ENCODE data around the gene SNX6. TPM values are rescaled to one million over a fixed set of nuclear protein-coding genes. Genes with fewer than 3 reads are reported as not detected.
"Not testable (repeated sequence)": the region's sequence is repeated elsewhere in the genome, so short reads cannot be mapped to it uniquely, and the experiment has no call there.

SNX6 gene
- total RNA-seq (10 to 100 TPM; 67.3 to 87.2 TPM), total RNA-seq (116 to 134 reads per million in 2 donors)

DNA sequence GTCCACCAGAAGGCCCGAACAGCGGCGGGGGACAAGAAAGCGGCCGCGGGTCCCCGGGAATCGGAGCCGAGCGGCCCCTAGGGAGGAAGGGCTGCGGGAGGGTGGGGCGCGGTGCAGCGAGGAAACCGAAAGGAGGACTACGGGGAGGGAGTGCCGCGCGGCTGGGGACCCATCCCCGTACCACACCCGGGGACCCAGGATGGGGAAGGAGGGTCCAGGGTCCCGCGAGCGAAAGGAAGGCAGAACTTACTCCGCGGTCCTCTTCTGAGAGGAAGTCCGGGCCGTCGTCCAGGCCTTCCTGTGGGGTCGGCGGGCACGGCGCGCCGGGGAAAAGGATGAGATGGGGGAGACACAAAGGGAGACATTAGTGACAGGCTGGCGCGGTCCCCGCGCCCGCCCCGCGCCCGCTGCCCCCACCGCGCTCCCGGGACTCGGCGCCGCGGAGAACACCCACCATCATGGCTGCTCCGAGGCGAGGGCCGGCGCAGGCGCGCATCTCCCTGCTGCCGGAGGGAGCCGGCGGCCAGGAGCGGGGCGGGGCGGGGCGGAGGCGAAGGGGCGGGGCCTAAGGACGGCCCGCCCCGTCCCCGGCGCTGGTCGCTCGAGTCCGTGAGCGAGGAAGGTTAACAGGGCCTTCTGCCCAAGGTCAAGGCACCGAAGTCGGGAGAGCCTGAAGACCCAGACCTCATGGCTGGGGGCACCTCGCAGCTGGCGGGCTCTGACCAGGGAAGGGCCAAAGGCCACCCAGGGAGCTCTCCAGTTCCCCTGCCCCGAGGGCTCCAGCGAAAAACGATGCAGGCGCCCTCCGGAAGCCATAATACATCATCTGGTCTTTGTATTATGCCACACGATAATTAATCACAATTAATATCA, at the start of gene SNX6:
TSS of gene SNX6 (minus strand) at position 492 of the 873 bp plus-strand sequence. CDS start at position 460, 32 bp downstream.
- no peaks in the 10 kb centered on the region for H3K27me3 Mint-ChIP-seq
- peak; percentile 98 for ATAC-seq
- H3K4me1 Mint-ChIP-seq = peaks cover 12% of the 10 kb centered on the region

DNA sequence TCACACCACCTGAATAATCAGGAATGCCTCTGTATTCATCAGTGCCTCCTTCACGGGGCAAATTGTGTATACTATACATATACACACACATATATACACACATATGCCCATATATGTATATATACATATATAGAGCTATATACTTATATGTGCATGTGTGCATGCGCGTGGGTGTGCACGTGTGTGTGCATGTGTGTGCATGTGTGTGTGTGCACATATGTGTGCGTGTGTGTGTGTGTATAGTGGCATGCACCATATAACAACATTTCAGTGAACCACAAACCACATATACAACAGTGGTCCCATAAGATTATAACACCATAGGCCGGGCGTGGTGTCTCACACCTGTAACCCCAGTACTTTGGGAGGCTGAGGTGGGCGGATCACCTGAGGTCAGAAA, 48.8 kb upstream of the SNX6 start:
- Mint-ChIP-seq H3K4me1 (no peaks in the 10 kb centered on the region), H3K36me3 (ENCODE audit: low read depth) (no peaks in the 10 kb centered on the region), H3K4me3 (no peak overlapping the region), H3K27me3 (no peaks in the 10 kb centered on the region), H3K27ac (no peak overlapping the region)
- ATAC-seq = no peak
- no peak for DNase-seq
- no peaks in the 10 kb centered on the region for H3K9me3 ChIP-seq (ENCODE audit: control insufficient read depth, low read length, poor library complexity, severe bottlenecking)

More for the DNA sequence above, at the start of gene SNX6:
- Mint-ChIP-seq H3K4me3 (peak within 1 kb of the TSS; percentile 97), H3K36me3 (ENCODE audit: low read depth) (peaks cover 2% of the 10 kb centered on the region), H3K27ac (peak within 1 kb of the TSS; percentile 93)
- peak; percentile 80 to 87 (median 84) for DNase-seq
- H3K9me3 ChIP-seq (ENCODE audit: control insufficient read depth, low read length, poor library complexity, severe bottlenecking) = no peaks in the 10 kb centered on the region

DNA sequence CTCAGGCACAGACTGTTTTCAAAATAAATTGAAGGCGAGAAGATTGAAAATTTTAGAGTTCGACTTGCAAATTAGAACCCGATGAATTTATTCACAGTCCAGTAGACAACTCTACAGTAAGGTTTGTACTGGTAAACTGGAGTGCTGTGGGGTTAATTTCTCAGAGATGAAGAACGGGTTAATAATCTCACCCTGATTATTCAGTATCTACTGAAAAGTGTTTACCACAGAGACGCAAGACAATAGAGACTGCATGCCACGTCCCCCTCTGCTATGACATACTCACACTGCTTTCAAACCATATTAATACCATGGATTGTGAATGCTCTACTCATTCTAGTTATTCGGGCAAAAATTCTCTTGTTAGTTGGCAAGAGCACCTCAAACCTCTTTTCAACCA, 48.4 kb upstream of the SNX6 start:
- H3K9me3 ChIP-seq (ENCODE audit: control insufficient read depth, low read length, poor library complexity, severe bottlenecking) = no peaks in the 10 kb centered on the region
- no peak overlapping the region for H3K27ac Mint-ChIP-seq
- H3K27me3 Mint-ChIP-seq = no peaks in the 10 kb centered on the region
- H3K4me1 Mint-ChIP-seq = no peaks in the 10 kb centered on the region
- no peak for ATAC-seq
- DNase-seq = no peak
- no peak overlapping the region for H3K4me3 Mint-ChIP-seq
- no peaks in the 10 kb centered on the region for H3K36me3 Mint-ChIP-seq (ENCODE audit: low read depth)

DNA sequence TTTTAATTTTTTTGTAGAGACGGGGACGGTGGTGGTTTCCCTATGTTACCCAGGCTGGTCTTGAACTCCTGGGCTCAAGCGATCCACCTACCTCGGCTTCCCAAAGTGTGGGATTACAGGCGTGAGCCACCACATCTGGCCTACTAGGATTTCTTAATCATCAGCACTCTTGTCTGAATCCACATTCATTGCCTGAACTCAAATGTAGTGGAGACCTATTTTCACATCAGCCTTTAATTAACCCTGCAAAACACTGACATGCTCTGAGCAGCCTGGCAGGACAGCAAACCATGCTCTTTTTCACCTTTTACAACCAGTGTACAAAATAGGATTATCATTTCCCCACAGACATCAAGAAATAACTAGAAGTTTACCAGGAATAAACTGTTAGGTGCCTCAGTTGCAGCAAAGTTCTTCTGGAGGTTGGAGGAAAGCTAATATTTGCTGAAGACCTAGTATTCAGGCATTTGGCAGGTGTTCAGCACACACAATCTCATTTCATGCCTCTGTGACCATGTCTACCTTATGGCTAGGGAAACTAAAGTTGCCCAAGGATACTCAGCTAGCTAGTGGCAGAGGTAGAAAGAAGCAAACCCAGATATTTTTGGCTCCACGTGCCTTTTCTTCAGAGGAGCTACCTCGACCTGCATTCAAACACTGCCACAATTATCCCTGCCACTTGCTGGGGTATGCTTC, 46.7 kb upstream of the SNX6 start:
- DNase-seq (no peak), ATAC-seq (no peak)
- no peaks in the 10 kb centered on the region for H3K9me3 ChIP-seq (ENCODE audit: control insufficient read depth, low read length, poor library complexity, severe bottlenecking)
- Mint-ChIP-seq H3K27me3 (no peaks in the 10 kb centered on the region), H3K27ac (no peak overlapping the region), H3K36me3 (ENCODE audit: low read depth) (no peaks in the 10 kb centered on the region), H3K4me3 (no peak overlapping the region), H3K4me1 (peaks cover 2% of the 10 kb centered on the region)

DNA sequence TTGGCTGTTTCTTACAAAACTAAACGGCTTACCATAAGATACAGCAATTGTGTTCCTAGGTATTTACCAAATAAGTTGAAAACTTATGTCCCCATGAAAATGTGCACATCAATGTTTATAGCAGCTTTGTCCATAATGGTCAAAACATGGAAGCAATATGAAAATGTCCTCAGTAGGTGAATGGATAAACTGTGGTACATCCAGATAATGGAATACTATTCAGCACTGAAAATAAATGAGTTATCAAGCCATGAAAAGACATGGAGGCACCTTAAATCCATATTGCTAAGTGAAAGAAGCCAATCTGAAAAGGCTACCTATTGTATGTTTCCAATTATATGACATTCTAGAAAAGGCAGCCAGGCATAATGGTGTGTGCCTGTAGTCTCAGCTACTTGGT, 43.8 kb upstream of the SNX6 start:
- H3K36me3 Mint-ChIP-seq (ENCODE audit: low read depth) = no peaks in the 10 kb centered on the region
- no peak overlapping the region for H3K4me3 Mint-ChIP-seq
- H3K4me1 Mint-ChIP-seq = peaks cover 2% of the 10 kb centered on the region
- H3K27me3 Mint-ChIP-seq = no peaks in the 10 kb centered on the region
- DNase-seq = no peak
- H3K27ac Mint-ChIP-seq = no peak overlapping the region
- no peaks in the 10 kb centered on the region for H3K9me3 ChIP-seq (ENCODE audit: control insufficient read depth, low read length, poor library complexity, severe bottlenecking)
- no peak for ATAC-seq

DNA sequence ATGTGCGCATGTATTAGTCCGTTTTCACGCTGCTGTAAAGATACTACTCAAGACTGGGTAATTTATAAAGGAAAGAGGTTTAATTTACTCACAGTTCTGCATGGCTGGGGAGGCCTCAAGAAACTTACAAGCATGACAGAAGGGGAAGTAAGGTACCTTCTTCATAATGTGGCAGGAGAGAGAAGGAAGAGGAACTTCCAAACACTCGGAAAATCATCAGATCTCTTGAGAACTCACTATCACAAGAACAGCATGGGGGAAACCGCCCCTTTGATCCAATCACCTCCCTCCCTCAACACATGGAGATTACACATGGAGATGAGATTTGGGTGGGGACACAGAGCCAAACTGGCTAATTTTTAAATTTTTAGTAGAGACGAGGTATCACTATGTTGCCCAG, 41.8 kb upstream of the SNX6 start:
- no peak overlapping the region for H3K4me3 Mint-ChIP-seq
- no peaks in the 10 kb centered on the region for H3K36me3 Mint-ChIP-seq (ENCODE audit: low read depth)
- ATAC-seq = no peak

DNA sequence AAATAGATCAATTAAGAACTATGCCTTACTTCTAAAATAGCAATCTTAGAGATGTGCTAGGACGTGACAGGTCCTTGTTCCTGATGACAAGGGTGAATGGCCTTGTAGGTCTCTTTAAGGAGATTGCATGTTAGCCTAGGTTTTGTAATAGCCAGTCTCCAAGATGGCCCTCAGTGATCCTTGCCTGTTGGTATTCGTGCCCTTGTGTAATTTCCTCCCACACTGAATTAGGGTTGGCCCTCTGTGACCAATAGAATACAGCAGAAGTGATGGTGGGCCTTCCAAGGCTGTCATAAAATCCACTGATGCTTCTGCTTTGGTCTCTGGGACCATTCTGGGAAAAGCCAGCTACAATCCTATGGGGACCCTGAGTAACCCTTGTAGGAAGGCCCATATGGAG, 38.2 kb upstream of the SNX6 start:
- ATAC-seq (no peak), DNase-seq (no peak)
- Mint-ChIP-seq H3K4me1 (peaks cover 12% of the 10 kb centered on the region), H3K27ac (no peak overlapping the region), H3K36me3 (ENCODE audit: low read depth) (no peaks in the 10 kb centered on the region), H3K27me3 (no peaks in the 10 kb centered on the region), H3K4me3 (no peak overlapping the region)
- H3K9me3 ChIP-seq (ENCODE audit: control insufficient read depth, low read length, poor library complexity, severe bottlenecking) = no peaks in the 10 kb centered on the region

More for the DNA sequence above, 41.8 kb upstream of the SNX6 start:
- Mint-ChIP-seq H3K27ac (no peak overlapping the region), H3K27me3 (no peaks in the 10 kb centered on the region), H3K4me1 (peaks cover 2% of the 10 kb centered on the region)
- H3K9me3 ChIP-seq (ENCODE audit: control insufficient read depth, low read length, poor library complexity, severe bottlenecking) = no peaks in the 10 kb centered on the region
- DNase-seq = no peak

DNA sequence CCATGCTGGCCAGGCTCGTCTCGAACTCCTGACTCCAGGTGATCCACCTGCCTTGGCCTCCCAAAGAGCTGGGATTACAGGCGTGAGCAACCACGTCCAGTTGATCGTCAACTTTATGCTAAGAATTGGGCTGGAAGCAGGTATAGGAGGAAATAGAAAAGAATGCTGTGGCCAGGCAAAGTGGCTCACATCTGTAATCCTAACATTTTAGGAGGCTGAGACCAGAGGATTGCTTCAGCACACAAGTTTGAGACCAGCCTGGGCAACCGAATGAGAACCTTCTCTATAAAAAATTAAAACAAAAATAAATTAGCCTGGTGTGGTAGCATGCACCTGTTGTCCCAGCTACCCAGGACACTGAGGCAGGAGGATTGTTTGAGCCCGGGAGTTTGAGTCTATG, 37.1 kb upstream of the SNX6 start:
- DNase-seq (no peak), ATAC-seq (no peak)
- H3K27me3 Mint-ChIP-seq = no peaks in the 10 kb centered on the region
- H3K27ac Mint-ChIP-seq = peak overlapping the region; percentile 92
- no peak overlapping the region for H3K4me3 Mint-ChIP-seq
- no peaks in the 10 kb centered on the region for H3K9me3 ChIP-seq (ENCODE audit: control insufficient read depth, low read length, poor library complexity, severe bottlenecking)
- H3K4me1 Mint-ChIP-seq = peaks cover 11% of the 10 kb centered on the region
- H3K36me3 Mint-ChIP-seq (ENCODE audit: low read depth) = no peaks in the 10 kb centered on the region

DNA sequence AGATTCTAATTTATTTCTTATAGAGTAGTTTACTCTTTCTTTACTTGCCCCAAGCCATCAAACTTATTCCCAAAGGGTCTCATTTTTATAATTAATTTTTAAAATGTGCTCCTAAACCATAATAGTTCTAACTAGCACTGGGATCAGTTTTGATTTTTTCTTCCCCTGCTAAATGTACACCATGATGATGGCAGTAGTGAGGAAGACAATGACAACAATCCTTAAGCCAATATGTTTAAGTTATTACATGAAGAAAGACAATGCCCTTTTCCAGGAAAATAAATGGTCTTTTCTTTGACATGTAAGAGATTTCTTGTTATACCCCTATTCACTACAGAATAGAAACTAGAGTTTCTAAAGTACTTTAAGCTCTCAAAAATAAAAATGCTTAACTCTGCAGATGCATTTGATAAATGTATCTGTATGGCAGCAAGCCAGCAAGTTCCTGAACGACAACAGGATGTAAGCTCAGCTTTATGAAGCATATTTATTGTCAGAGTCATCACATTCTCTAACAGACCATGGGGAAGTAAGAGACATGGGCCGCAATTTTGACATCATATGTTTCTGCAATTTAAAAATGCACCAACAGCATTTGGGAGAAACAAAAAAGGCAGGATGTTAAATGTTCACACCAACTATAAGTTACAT, 36.0 kb upstream of the SNX6 start:
- DNase-seq (peak in 1 of 3 donors; percentile 5), ATAC-seq (peak; percentile 79)
- no peaks in the 10 kb centered on the region for H3K36me3 Mint-ChIP-seq (ENCODE audit: low read depth)
- H3K27ac Mint-ChIP-seq = peak overlapping the region; percentile 92
- H3K4me3 Mint-ChIP-seq = peak overlapping the region; percentile 63
- H3K27me3 Mint-ChIP-seq = no peaks in the 10 kb centered on the region
- peaks cover 11% of the 10 kb centered on the region for H3K4me1 Mint-ChIP-seq
- no peaks in the 10 kb centered on the region for H3K9me3 ChIP-seq (ENCODE audit: control insufficient read depth, low read length, poor library complexity, severe bottlenecking)

DNA sequence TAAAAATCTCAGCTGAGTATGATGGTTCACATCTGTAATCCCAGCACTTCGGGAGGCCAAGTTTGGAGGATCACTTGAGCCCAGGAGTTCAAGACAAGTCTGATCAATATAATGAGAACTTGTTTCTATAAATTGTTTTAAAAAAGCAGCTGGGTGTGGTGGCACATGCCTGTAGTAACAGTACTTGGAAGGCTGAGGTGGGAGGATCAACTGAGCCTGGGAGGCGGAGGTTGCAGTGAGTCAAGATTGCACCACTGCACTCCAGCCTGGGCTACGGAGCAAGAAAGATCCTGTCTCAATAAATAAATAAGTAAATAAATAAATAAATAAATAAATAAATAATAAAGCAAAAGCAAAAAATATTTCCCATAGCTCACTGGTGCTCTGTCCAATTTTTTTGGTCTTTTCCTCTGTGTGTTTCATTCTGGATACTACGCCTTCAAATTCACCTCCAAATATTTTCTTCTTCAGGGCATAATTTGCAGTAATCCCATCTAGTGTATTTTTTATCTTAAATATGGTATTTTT, 32.7 kb upstream of the SNX6 start:
- no peak overlapping the region for H3K4me3 Mint-ChIP-seq
- DNase-seq = no peak
- no peaks in the 10 kb centered on the region for H3K9me3 ChIP-seq (ENCODE audit: control insufficient read depth, low read length, poor library complexity, severe bottlenecking)
- peaks cover 11% of the 10 kb centered on the region for H3K4me1 Mint-ChIP-seq
- H3K36me3 Mint-ChIP-seq (ENCODE audit: low read depth) = no peaks in the 10 kb centered on the region
- no peak overlapping the region for H3K27ac Mint-ChIP-seq
- H3K27me3 Mint-ChIP-seq = no peaks in the 10 kb centered on the region
- no peak for ATAC-seq

DNA sequence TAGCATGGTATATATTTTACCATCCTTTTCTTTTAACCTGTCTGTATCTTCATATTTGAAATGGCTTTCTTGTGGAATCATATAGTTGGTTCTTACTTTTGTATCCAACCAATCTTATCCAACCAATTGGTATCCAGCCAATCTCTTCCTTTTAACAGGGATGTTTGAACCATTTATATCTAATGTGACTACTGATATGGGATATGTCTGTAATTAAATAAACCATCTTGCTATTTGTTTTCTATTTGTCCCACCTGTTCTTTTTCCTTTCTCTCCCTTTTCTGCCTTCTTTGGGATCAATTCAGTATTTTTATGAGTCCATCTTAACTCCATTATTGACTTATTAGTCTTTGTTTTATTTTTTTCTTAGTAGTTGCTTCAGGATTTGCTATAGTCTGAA, 30.8 kb upstream of the SNX6 start:
- Mint-ChIP-seq H3K27ac (no peak overlapping the region), H3K4me1 (peaks cover 4% of the 10 kb centered on the region), H3K27me3 (no peaks in the 10 kb centered on the region), H3K36me3 (ENCODE audit: low read depth) (no peaks in the 10 kb centered on the region), H3K4me3 (no peak overlapping the region)
- ATAC-seq = no peak
- DNase-seq = no peak
- H3K9me3 ChIP-seq (ENCODE audit: control insufficient read depth, low read length, poor library complexity, severe bottlenecking) = no peaks in the 10 kb centered on the region

DNA sequence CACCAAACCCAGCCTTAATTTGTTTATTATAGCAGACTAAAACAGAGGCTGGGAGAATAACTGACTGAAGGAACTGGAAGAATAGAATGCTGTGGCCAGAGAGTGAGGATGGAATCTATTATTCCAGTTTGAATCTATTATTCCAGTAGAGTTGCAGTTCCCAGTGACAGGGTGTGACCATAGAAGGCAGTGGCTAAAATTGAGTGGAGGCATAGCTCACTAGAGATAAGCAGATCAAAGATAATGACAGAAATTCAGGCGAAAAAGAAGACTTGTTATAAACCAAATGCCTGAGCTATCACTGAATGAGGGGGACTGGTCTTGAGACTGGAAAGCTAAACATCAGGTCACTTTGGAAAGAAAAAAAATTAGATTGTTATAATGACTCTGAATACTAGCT, 26.0 kb upstream of the SNX6 start:
- H3K27me3 Mint-ChIP-seq = no peaks in the 10 kb centered on the region
- H3K27ac Mint-ChIP-seq = no peak overlapping the region
- no peaks in the 10 kb centered on the region for H3K36me3 Mint-ChIP-seq (ENCODE audit: low read depth)
- no peak overlapping the region for H3K4me3 Mint-ChIP-seq
- H3K9me3 ChIP-seq (ENCODE audit: control insufficient read depth, low read length, poor library complexity, severe bottlenecking) = no peaks in the 10 kb centered on the region
- no peak for ATAC-seq
- H3K4me1 Mint-ChIP-seq = no peaks in the 10 kb centered on the region
- no peak for DNase-seq

DNA sequence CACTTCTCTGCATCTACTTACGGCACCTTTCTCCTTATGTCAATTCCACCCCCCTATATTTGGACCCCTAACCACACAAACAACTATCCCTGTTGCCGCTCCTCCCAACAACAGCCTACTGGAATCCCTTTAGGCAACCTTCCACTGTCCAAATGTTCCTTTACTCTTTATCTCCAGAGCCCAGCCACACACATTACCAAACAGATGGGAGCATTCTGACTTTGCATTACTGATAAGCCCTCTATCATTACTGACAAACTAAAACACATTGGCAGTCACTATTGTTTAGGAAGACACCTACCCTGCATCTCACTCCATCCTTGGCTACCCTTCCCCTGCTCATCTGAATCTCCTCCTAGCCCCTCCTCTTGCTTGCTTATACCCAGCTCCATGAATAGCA, 23.1 kb upstream of the SNX6 start:
- H3K27ac Mint-ChIP-seq; H3K36me3 Mint-ChIP-seq (ENCODE audit: low read depth); DNase-seq; H3K9me3 ChIP-seq (ENCODE audit: control insufficient read depth, low read length, poor library complexity, severe bottlenecking); H3K4me3 Mint-ChIP-seq; H3K4me1 Mint-ChIP-seq; ATAC-seq; H3K27me3 Mint-ChIP-seq: not testable (repeated sequence)
